Measurements from ENCODE around the gene NT5M. TPM values are rescaled to one million over a fixed set of nuclear protein-coding genes. Genes with fewer than 3 reads are reported as not detected.

Gene NT5M
- total RNA-seq, 1 experiment from 2014 or later = 10.2 TPM

DNA sequence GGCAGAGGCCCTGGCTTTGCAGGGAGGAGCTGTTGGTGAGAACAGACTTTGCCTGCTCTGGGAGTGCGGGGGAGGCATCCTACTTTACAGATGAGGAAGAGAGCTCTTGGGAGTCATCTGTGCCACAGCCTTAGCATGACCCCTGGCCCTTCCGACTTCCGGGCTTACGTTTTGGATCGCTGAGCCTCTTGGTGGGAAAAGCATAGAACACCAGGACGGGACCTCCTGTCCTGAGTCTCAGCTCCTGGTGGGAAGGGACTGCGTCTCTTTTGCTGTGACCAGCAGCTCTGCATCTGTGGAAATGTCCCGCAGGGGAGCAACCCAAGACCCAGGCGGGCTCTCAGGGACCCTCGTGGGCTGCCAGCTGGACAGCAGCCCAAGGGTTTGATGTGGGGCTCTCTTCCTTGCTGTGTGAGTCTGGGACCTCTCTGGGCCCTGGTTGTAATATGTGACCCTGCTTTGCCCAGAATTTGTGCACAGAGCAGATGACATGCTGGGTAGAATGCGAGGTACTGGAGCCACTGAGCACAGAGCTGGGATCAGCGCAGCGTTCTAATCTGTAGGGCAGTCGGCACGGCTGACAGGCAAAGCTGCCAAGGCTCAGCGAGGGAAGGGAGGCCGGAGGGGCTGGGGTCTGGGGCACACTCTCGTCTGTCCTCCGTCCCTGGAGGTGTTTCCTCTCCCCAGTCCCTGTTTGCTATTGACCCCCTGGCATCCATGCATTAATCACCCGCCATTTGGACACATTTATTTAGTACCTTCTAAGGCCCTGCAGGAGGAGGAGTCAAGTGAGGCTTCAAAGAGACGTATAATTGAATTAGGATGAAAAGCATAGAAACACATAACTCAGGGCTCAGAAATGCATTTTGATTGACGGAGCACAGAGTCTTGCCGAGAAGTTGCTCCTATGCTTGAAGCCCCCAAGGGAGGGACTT lies 64.0 kb downstream of the NT5M start:
- ChIA-PET CTCF (interaction anchor here (1.4 kb wide), 1 partner anchor 20 kb away, joined by 3 read pairs; no protein-coding TSS in a partner anchor), RAD21 (ENCODE audit: low non-redundant PET in 1 of 2, low total read pairs in 2 of 2, uncharacterized antibody in 2 of 2, unreplicated experiment in 2 of 2) (no interaction called here), POLR2A (no interaction called here)
- no peaks in the 10 kb centered on the region for H4K20me1 ChIP-seq (ENCODE audit: insufficient read depth)
- no peak overlapping the region for H3K9ac ChIP-seq (ENCODE audit: low read length)
- no peaks in the 10 kb centered on the region for H3K79me2 ChIP-seq (ENCODE audit: insufficient read depth, low read length)
- no peak overlapping the region for H2AFZ ChIP-seq (ENCODE audit: low read depth, low read length, poor library complexity, severe bottlenecking)
- H3K4me1 ChIP-seq (ENCODE audit: control insufficient read depth in 1 of 2, insufficient read depth in 2 of 2, low read length in 2 of 2) = no peaks in the 10 kb centered on the region
- no peak for DNase-seq (ENCODE audit: low read depth, low spot score)
- intact Hi-C loops (cut with micrococcal nuclease) = no loop called here
- H3K9me2 ChIP-seq (ENCODE audit: insufficient read depth) = no peaks in the 10 kb centered on the region
- no TSS peak for BruUV-seq (replicated peaks)
- ATAC-seq = no peak
- H3K9me3 ChIP-seq (ENCODE audit: control insufficient read depth in 1 of 2, insufficient read depth in 1 of 2, low read depth in 1 of 2, low read length in 2 of 2) = peaks cover 0 to 8% of the 10 kb centered on the region in 2 experiments; a peak in 1 of 4 replicates
- H3K4me2 ChIP-seq (ENCODE audit: low read length) = no peak overlapping the region
- TF ChIP-seq SIN3A (IDR thresholded peaks at IDR 0.05; ENCODE audit: low read depth) (no peak), MAX (IDR thresholded peaks at IDR 0.05) (no peak), SP1 (IDR thresholded peaks at IDR 0.05; ENCODE audit: low read depth) (no peak), ZNF274 (IDR thresholded peaks at IDR 0.05; ENCODE audit: low read depth, low read length) (no peak), CBX3 (IDR thresholded peaks at IDR 0.05; ENCODE audit: low read depth) (no peak), CEBPB (IDR thresholded peaks at IDR 0.05; ENCODE audit: low read depth) (no peak), REST (IDR thresholded peaks at IDR 0.05; ENCODE audit: low read depth) (no peak), EZH2 (IDR thresholded peaks at IDR 0.05) (no peak), YY1 (IDR thresholded peaks at IDR 0.05; ENCODE audit: extremely low read depth, insufficient replicate concordance, low read depth, low read length) (no peak), TCF7L2 (IDR thresholded peaks at IDR 0.05; ENCODE audit: borderline replicate concordance, extremely low read depth, insufficient read depth, insufficient read length) (no peak), EZH2phosphoT487 (IDR thresholded peaks at IDR 0.05; ENCODE audit: borderline replicate concordance) (no peak), POLR2A (IDR thresholded peaks at IDR 0.05; ENCODE audit: borderline replicate concordance, extremely low read depth, insufficient read depth, insufficient read length) (no peak), ZBTB33 (IDR thresholded peaks at IDR 0.05; ENCODE audit: extremely low read depth, insufficient replicate concordance, low read length) (no peak), FOSL1 (IDR thresholded peaks at IDR 0.05; ENCODE audit: low read depth) (no peak)
- TF ChIP-seq, protein P1, sequence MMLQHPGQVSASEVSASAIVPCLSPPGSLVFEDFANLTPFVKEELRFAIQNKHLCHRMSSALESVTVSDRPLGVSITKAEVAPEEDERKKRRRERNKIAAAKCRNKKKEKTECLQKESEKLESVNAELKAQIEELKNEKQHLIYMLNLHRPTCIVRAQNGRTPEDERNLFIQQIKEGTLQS (IDR thresholded peaks at IDR 0.05) = no peak
- no peak overlapping the region for H3K27ac ChIP-seq (ENCODE audit: low read depth, low read length)
- no peaks in the 10 kb centered on the region for H3K27me3 ChIP-seq (ENCODE audit: insufficient read depth, low read length)
- H3K36me3 ChIP-seq (ENCODE audit: control insufficient read depth in 1 of 2, insufficient read depth in 2 of 2, low read length in 2 of 2) = no peaks in the 10 kb centered on the region
- no peak overlapping the region for H3K4me3 ChIP-seq (replicated peaks in 1 of 2; ENCODE audit: low read depth in 1 of 2, low read length in 2 of 2)
